ENCODE results near the gene WIPF1.

GRCh38 chr2:174570318-174570958, 27.2 kb downstream of the WIPF1 start:
- TF ChIP-seq TAF1 (IDR thresholded peaks at IDR 0.05; ENCODE audit: borderline replicate concordance, insufficient read depth, low read length) (no peak), POLR2AphosphoS5 (IDR thresholded peaks at IDR 0.05; ENCODE audit: low read depth, low read length) (no peak), REST (IDR thresholded peaks at IDR 0.05; ENCODE audit: insufficient read depth in 1 of 2, low read depth in 2 of 2, low read length in 2 of 2) (no peak)

Measured in PFSK-1 (cell line).